GM10266 (cell line): ENCODE measurements around the gene CD5L.

ENCODE experiments used
- DNase-seq: peaks from one replicate; pipeline ENCODE4 v3.0.0; 2012; ENCODE audit errors: extremely low spot score
- CTCF ChIP-seq: IDR thresholded peaks from 2 replicates; pipeline ENCODE4 v1.5.1; 2012; ENCODE audit warnings: mild to moderate bottlenecking, low read depth; ENCODE audit not compliant: control insufficient read depth, insufficient read depth; ENCODE audit errors: missing control alignments

Gene CD5L

GRCh38 chr1:157833145-157833544 lies 8.5 kb downstream of the CD5L start:
- DNase-seq, result no peak
- TF ChIP-seq CTCF, result no peak

DNA sequence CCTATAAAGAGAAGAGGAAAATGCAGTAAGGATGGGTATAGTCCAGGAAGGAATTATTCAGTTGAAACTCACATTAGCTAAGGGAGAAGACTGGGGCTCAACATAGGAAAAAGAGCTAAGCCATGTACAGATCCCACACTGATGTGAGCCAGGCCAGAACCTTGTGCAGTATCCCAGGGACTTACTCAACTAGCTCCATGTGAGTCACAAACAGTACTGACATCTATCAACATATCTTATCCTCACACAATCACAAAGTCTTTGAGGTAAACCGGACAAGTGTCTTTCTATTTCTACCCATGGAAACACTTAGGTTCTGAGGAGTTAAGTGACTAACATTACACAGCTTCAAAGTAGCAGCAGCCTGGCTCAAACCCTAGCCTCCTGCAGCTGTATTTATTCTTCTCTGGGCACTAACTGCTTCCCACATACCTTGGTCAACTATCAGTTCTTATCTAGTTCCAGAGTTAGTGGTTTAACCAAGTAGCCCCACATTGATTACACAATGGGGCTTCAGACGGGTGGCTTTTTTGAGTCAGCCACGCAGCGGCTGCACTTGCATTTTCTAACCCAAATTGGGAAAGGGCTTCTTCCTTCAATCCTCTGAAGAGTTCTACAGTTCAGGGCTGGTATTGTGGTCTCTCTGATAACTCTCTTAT lies 9.5 kb downstream of the CD5L start:
- DNase-seq, result no peak
- no peak for TF ChIP-seq CTCF

- no peak for TF ChIP-seq CTCF
- DNase-seq, result no peak
These were observed 10.7 kb downstream of the CD5L start for GRCh38 chr1:157830887-157831286.

DNA sequence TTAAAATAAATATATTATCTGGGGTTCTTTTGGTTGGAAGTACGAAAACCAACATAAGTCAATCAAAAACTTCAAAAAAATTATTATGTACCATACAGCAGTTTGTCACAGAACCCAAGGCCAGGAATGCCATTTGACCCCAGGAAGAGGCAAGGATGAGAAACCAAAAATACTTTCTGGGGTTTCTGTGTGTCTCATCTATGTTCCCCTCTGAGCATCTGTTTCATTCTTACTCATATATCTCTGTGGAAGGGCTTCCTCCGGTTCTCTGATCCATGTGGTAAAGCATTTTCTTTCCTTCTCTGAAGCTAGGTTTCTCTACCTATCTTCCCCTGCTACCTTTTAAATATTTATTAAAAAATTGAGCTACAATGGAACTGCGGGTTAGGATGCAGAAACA lies 11.9 kb downstream of the CD5L start:
- TF ChIP-seq CTCF, result no peak
- peak; percentile 35 for DNase-seq

GRCh38 chr1:157829210-157829609 lies 12.4 kb downstream of the CD5L start:
- no peak for DNase-seq
- TF ChIP-seq CTCF, result no peak

- TF ChIP-seq CTCF, result no peak
- no peak for DNase-seq
These were observed 21.3 kb downstream of the CD5L start for GRCh38 chr1:157820299-157820698.

GRCh38 chr1:157819896-157820295 lies 21.7 kb downstream of the CD5L start, which contains the start of gene FCRL1:
FCRL1 (minus strand) TSS chr1:157820120; CDS start chr1:157820037, 83 bp downstream.
- no peak for TF ChIP-seq CTCF
- no peak for DNase-seq
